ENCODE results near the gene MED13L. TPM values are rescaled to one million over a fixed set of nuclear protein-coding genes. Genes with fewer than 3 reads are reported as not detected.

MED13L gene
- total and polyA plus RNA-seq, 2 of the 4 experiments (the other 2 are of a cell fraction) = 17.9 to 49.1 TPM

DNA sequence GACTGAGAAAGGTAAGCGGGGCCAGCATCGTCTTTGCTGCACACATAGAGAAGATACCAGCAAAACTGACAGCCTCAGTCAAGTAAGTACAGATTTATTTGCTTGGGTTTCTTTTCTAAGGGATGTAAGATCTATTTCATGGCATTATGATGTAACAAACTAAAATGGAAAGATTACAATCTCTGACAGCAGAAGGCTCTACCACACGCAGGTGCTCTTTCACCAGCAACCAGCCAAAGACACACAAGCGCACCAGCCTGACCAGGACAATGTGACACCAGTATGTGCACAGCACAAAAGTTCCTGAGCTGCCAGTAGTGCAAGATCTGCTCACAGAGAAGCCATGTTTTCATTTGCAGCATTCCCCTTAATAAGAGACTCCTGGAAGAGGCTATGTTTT is 311.1 kb downstream of the MED13L start:
- Histone ChIP-seq H3K56ac (ENCODE audit: extremely low read depth, insufficient read depth, low read length) (no peak overlapping the region), H3K18ac (ENCODE audit: low read depth, low read length) (no peak overlapping the region), H3K79me1 (ENCODE audit: low read depth in 1 of 2, low read length in 2 of 2) (peaks cover 4 to 38% of the 10 kb centered on the region in 2 experiments), H3K4me3 (ENCODE audit: insufficient read depth, low read depth, low read length) (no peak overlapping the region), H3K27ac (ENCODE audit: insufficient read depth, low read length) (no peak overlapping the region), H2AFZ (replicated peaks; ENCODE audit: low read length, poor library complexity) (no peak overlapping the region), H4K91ac (ENCODE audit: insufficient read depth, low read depth, low read length) (no peak overlapping the region), H4K5ac (ENCODE audit: low read depth, low read length) (no peak overlapping the region), H3K4me2 (ENCODE audit: low read depth, low read length) (no peak overlapping the region), H2BK20ac (ENCODE audit: low read depth, low read length) (no peak overlapping the region), H2BK120ac (ENCODE audit: low read depth, low read length) (no peak overlapping the region), H3K36me3 (ENCODE audit: control insufficient read depth, insufficient read depth, low read length) (peaks cover 24% of the 10 kb centered on the region), H3K4ac (ENCODE audit: low read depth, low read length) (no peak overlapping the region), H3K9me1 (ENCODE audit: insufficient read depth, low read length) (peaks cover 14% of the 10 kb centered on the region), H3K4me1 (ENCODE audit: control insufficient read depth, insufficient read depth, low read length) (peaks cover 12% of the 10 kb centered on the region), H4K8ac (ENCODE audit: low read depth in 2 of 2, low read length in 2 of 2) (no peak overlapping the region), H2AK5ac (ENCODE audit: low read depth, low read length) (no peak overlapping the region), H3K14ac (replicated peaks; ENCODE audit: low read depth, low read length) (no peak overlapping the region), H3K9ac (ENCODE audit: low read depth, low read length) (no peak overlapping the region), H2AK9ac (replicated peaks; ENCODE audit: low read depth, low read length, poor library complexity) (no peak overlapping the region), H2BK15ac (ENCODE audit: low read depth, low read length) (no peak overlapping the region), H3K9me3 (ENCODE audit: control insufficient read depth, insufficient read depth, low read length) (no peaks in the 10 kb centered on the region), H3K23ac (ENCODE audit: low read depth, low read length) (no peak overlapping the region), H2BK5ac (ENCODE audit: low read depth, low read length, poor library complexity, severe bottlenecking) (no peak overlapping the region), H3K27me3 (ENCODE audit: control insufficient read depth, insufficient read depth, low read length) (no peaks in the 10 kb centered on the region), H4K20me1 (ENCODE audit: insufficient read depth, low read length) (peaks cover 11% of the 10 kb centered on the region)
- CTCF ChIA-PET = no interaction called here
- WGBS, 2 experiments (ENCODE audit: extremely low coverage in 2 of 2, insufficient read length in 1 of 2) = no CpG with 5 or more reads among the region's 4 CpGs
- ATAC-seq (ENCODE audit: low read depth) = no peak
- intact Hi-C loops (cut with micrococcal nuclease) = no loop called here
- in situ Hi-C loops (cut with MboI; ENCODE audit: low sequenced_read_pairs) = no loop called here
- TF ChIP-seq, protein P1, sequence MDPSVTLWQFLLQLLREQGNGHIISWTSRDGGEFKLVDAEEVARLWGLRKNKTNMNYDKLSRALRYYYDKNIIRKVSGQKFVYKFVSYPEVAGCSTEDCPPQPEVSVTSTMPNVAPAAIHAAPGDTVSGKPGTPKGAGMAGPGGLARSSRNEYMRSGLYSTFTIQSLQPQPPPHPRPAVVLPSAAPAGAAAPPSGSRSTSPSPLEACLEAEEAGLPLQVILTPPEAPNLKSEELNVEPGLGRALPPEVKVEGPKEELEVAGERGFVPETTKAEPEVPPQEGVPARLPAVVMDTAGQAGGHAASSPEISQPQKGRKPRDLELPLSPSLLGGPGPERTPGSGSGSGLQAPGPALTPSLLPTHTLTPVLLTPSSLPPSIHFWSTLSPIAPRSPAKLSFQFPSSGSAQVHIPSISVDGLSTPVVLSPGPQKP (IDR thresholded peaks at IDR 0.05; ENCODE audit: borderline replicate concordance, low read depth, low read length) = no peak
- no peak for TF ChIP-seq CEBPB (IDR thresholded peaks at IDR 0.05; ENCODE audit: low read depth, low read length)
- TF ChIP-seq CHD1 (IDR thresholded peaks at IDR 0.05; ENCODE audit: low read depth, low read length) = no peak
- no peak for TF ChIP-seq NFE2L2 (IDR thresholded peaks at IDR 0.05; ENCODE audit: low read depth, low read length)
- TF ChIP-seq MXI1 (IDR thresholded peaks at IDR 0.05; ENCODE audit: borderline replicate concordance, low read depth, low read length) = no peak
- TF ChIP-seq SMC3 (IDR thresholded peaks at IDR 0.05; ENCODE audit: low read depth, low read length) = no peak
- TF ChIP-seq MAZ (IDR thresholded peaks at IDR 0.05; ENCODE audit: borderline replicate concordance, low read depth, low read length) = no peak
- no peak for TF ChIP-seq RFX5 (IDR thresholded peaks at IDR 0.05; ENCODE audit: low read depth, low read length)
- TF ChIP-seq RAD21 (IDR thresholded peaks at IDR 0.05; ENCODE audit: low read length) = no peak
- DNase-seq = no peak
- POLR2A ChIA-PET (ENCODE audit: unreplicated experiment) = no interaction called here
- dilution Hi-C loops (cut with HindIII; ENCODE audit: low sequenced_read_pairs, unreplicated experiment) = no loop called here
- no TSS peak for BruUV-seq (replicated peaks)
